ENCODE data around the gene E2F4.

Gene E2F4

DNA sequence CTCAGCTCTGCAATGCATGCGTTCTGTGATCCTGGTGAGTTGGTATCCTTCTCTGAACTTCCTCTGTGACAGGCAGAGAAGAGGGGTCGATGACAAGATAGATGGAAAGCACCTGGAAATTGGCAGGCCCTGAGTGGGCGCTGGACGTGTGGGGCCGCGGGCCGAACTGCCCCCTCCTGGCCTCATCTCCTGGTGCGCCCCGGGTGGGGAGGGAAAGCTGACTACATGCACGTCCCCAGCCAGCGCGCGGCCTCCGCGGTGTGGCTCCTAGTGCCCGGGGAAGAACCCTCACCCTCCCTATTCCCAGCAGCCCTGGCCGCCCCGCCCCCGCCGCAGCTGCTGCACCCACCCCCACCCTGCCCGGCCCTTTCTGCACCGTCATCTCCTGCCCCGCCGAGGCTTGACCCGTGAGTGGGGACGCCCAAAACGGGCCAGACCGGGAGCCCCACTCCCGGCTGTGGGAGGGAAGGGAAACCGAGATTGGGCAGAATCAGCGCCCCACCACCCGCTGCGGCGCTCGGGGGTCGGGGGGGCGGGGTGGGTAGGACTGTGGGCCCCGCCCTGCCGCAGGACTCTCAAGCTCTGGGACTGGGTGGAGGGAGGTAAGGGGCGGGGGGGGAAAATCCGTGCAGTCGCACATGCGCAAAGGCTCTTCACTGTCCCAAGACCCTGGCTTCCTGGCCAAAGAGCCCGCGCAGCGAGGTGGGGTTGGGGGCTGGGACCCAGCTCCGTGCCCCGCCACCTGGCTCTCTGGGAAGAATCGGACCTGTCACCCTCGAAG lies 21.6 kb upstream of the E2F4 start, which contains the start of gene NOL3:
TSS of gene NOL3 (plus strand) at position 371 of the 781 bp plus-strand sequence.
- DNase-seq (ENCODE audit: low read depth, low spot score): no peak
- H3K4me1 ChIP-seq (ENCODE audit: insufficient read depth, insufficient read length): peaks cover 13% of the 10 kb centered on the region
- no peak for TF ChIP-seq YY1 (IDR thresholded peaks at IDR 0.05; ENCODE audit: insufficient read depth, insufficient read length)
- no peak for TF ChIP-seq ZNF274 (IDR thresholded peaks at IDR 0.05; ENCODE audit: low read depth, low read length)
- no peak for TF ChIP-seq SUZ12 (IDR thresholded peaks at IDR 0.05; ENCODE audit: extremely low read depth, insufficient read depth, insufficient read length)
- H3K36me3 ChIP-seq (ENCODE audit: insufficient read depth, insufficient read length, low read length): peaks cover 3% of the 10 kb centered on the region
- H3K9me3 ChIP-seq (ENCODE audit: insufficient read depth, low read length): no peaks in the 10 kb centered on the region
- H3K27me3 ChIP-seq (ENCODE audit: insufficient read depth, insufficient read length): peaks cover 81% of the 10 kb centered on the region
- H3K4me3 ChIP-seq (ENCODE audit: insufficient read length, low read depth): peak within 1 kb of the TSS; percentile 75
- peak within 1 kb of the TSS; percentile 79 for H3K9ac ChIP-seq (ENCODE audit: insufficient read length, low read depth)

DNA sequence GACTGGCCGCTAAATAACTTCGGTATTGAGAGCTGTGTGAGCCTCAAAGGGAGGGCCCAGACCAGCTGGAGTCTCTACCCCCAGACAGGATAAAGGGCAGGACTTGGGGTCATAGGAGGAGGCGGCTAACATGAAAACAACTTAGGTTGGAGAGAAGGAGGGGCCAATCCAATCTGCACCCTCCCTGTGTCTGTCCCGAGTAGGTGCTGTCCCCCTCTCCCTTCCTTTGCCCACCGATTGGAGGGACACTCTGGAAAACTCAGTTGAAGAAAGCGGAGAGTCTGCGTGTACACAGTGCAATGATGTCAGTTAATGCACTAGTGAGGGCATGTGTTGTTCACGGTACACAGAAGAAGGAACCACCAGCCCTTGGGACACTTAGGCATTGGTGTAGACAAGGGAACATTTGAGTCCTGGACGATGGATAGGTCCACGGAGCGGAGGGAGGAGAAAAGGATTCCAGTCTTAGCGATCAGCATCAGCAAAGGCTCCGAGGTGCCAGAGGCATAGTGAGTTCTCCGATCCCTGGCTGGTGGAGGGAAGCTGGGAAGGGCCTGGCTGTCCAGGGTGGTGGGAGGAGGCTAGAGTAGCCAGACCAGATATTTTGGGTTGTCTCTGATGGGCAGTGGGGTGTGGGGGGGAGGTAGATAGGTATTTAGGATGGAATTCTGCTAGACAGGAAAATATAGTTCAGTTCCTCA lies 20.9 kb upstream of the E2F4 start:
- no peak for TF ChIP-seq SUZ12 (IDR thresholded peaks at IDR 0.05; ENCODE audit: extremely low read depth, insufficient read depth, insufficient read length)
- TF ChIP-seq YY1 (IDR thresholded peaks at IDR 0.05; ENCODE audit: insufficient read depth, insufficient read length): no peak
- TF ChIP-seq ZNF274 (IDR thresholded peaks at IDR 0.05; ENCODE audit: low read depth, low read length): no peak
- no peak for DNase-seq (ENCODE audit: low read depth, low spot score)
- H3K4me1 ChIP-seq (ENCODE audit: insufficient read depth, insufficient read length): peaks cover 13% of the 10 kb centered on the region
- peaks cover 7% of the 10 kb centered on the region for H3K36me3 ChIP-seq (ENCODE audit: insufficient read depth, insufficient read length, low read length)
- peak overlapping the region; percentile 75 for H3K4me3 ChIP-seq (ENCODE audit: insufficient read length, low read depth)
- no peaks in the 10 kb centered on the region for H3K9me3 ChIP-seq (ENCODE audit: insufficient read depth, low read length)
- peaks cover 81% of the 10 kb centered on the region for H3K27me3 ChIP-seq (ENCODE audit: insufficient read depth, insufficient read length)
- peak overlapping the region; percentile 77 for H3K9ac ChIP-seq (ENCODE audit: insufficient read length, low read depth)

DNA sequence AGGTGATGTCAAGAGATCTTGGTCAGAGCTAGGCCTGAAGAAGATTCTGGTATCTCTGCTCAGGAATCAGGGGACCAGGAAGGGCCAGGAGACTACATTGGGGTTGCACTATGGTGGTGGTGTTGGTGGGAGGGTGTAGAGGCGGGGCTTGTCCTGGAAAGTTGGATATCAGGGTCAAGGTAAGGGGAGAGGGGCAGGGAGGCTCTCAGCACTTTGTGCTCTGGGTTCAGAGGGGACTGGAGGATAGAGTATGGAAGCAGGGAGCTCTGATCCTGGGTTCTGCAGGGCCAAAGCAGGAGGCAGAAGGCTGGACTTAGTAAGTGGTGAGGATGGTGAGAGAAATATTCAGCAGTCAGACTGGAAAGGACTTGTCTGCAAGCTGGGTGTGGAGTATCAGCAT lies 18.6 kb upstream of the E2F4 start:
- H3K27me3 ChIP-seq (ENCODE audit: insufficient read depth, insufficient read length): peaks cover 80% of the 10 kb centered on the region
- no peak for TF ChIP-seq SUZ12 (IDR thresholded peaks at IDR 0.05; ENCODE audit: extremely low read depth, insufficient read depth, insufficient read length)
- no peak for TF ChIP-seq ZNF274 (IDR thresholded peaks at IDR 0.05; ENCODE audit: low read depth, low read length)
- no peak for TF ChIP-seq YY1 (IDR thresholded peaks at IDR 0.05; ENCODE audit: insufficient read depth, insufficient read length)
- H3K9ac ChIP-seq (ENCODE audit: insufficient read length, low read depth): peak overlapping the region; percentile 66
- peaks cover 24% of the 10 kb centered on the region for H3K4me1 ChIP-seq (ENCODE audit: insufficient read depth, insufficient read length)
- peak overlapping the region; percentile 34 for H3K4me3 ChIP-seq (ENCODE audit: insufficient read length, low read depth)
- no peak for DNase-seq (ENCODE audit: low read depth, low spot score)
- no peaks in the 10 kb centered on the region for H3K9me3 ChIP-seq (ENCODE audit: insufficient read depth, low read length)
- peaks cover 21% of the 10 kb centered on the region for H3K36me3 ChIP-seq (ENCODE audit: insufficient read depth, insufficient read length, low read length)

DNA sequence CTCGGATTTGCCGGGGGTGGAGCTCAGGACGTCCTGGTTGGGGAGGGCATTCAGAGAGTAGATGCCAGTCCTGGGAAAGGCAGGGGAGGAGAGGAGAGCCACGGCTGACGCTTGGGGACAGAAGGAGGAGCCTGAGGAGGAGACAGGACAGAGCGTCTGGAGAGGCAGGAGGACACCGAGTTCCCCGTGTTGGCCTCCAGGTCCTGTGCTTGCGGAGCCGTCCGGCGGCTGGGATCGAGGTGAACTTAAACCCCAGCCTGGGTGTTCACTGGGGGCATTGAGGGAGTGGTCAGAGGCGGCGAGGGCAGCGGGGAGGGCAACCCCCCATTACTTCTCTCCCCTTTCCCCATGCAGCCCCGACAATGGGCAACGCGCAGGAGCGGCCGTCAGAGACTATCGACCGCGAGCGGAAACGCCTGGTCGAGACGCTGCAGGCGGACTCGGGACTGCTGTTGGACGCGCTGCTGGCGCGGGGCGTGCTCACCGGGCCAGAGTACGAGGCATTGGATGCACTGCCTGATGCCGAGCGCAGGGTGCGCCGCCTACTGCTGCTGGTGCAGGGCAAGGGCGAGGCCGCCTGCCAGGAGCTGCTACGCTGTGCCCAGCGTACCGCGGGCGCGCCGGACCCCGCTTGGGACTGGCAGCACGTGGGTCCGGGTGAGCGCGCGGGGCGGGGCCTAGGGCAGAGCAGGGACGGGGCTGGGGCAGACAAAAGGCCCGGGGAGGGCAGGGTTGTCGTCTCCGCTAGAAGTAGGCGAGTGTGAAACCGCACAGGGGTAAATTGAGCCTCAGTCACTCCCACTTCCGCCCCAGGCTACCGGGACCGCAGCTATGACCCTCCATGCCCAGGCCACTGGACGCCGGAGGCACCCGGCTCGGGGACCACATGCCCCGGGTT lies 17.9 kb upstream of the E2F4 start:
- no peak for TF ChIP-seq YY1 (IDR thresholded peaks at IDR 0.05; ENCODE audit: insufficient read depth, insufficient read length)
- no peak for TF ChIP-seq ZNF274 (IDR thresholded peaks at IDR 0.05; ENCODE audit: low read depth, low read length)
- TF ChIP-seq SUZ12 (IDR thresholded peaks at IDR 0.05; ENCODE audit: extremely low read depth, insufficient read depth, insufficient read length): no peak
- peak overlapping the region; percentile 66 for H3K9ac ChIP-seq (ENCODE audit: insufficient read length, low read depth)
- DNase-seq (ENCODE audit: low read depth, low spot score): no peak
- H3K4me3 ChIP-seq (ENCODE audit: insufficient read length, low read depth): peak overlapping the region; percentile 34
- H3K4me1 ChIP-seq (ENCODE audit: insufficient read depth, insufficient read length): peaks cover 28% of the 10 kb centered on the region
- H3K9me3 ChIP-seq (ENCODE audit: insufficient read depth, low read length): no peaks in the 10 kb centered on the region
- peaks cover 80% of the 10 kb centered on the region for H3K27me3 ChIP-seq (ENCODE audit: insufficient read depth, insufficient read length)
- H3K36me3 ChIP-seq (ENCODE audit: insufficient read depth, insufficient read length, low read length): peaks cover 21% of the 10 kb centered on the region

DNA sequence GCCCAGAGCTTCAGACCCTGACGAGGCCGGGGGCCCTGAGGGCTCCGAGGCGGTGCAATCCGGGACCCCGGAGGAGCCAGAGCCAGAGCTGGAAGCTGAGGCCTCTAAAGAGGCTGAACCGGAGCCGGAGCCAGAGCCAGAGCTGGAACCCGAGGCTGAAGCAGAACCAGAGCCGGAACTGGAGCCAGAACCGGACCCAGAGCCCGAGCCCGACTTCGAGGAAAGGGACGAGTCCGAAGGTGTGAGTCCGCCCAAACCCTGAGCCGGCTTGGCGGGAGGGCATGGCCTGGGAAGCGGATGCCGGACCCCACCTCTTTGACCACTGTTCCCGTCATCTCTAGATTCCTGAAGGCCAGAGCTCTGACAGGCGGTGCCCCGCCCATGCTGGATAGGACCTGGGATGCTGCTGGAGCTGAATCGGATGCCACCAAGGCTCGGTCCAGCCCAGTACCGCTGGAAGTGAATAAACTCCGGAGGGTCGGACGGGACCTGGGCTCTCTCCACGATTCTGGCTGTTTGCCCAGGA lies 17.2 kb upstream of the E2F4 start:
- Histone ChIP-seq H3K9me3 (ENCODE audit: insufficient read depth, low read length) (no peaks in the 10 kb centered on the region), H3K27me3 (ENCODE audit: insufficient read depth, insufficient read length) (peaks cover 79% of the 10 kb centered on the region), H3K36me3 (ENCODE audit: insufficient read depth, insufficient read length, low read length) (peaks cover 26% of the 10 kb centered on the region), H3K4me1 (ENCODE audit: insufficient read depth, insufficient read length) (peaks cover 29% of the 10 kb centered on the region), H3K9ac (ENCODE audit: insufficient read length, low read depth) (peak overlapping the region; percentile 66), H3K4me3 (ENCODE audit: insufficient read length, low read depth) (peak overlapping the region; percentile 34)
- DNase-seq (ENCODE audit: low read depth, low spot score): no peak
- no peak for TF ChIP-seq ZNF274 (IDR thresholded peaks at IDR 0.05; ENCODE audit: low read depth, low read length)
- no peak for TF ChIP-seq YY1 (IDR thresholded peaks at IDR 0.05; ENCODE audit: insufficient read depth, insufficient read length)
- no peak for TF ChIP-seq SUZ12 (IDR thresholded peaks at IDR 0.05; ENCODE audit: extremely low read depth, insufficient read depth, insufficient read length)

DNA sequence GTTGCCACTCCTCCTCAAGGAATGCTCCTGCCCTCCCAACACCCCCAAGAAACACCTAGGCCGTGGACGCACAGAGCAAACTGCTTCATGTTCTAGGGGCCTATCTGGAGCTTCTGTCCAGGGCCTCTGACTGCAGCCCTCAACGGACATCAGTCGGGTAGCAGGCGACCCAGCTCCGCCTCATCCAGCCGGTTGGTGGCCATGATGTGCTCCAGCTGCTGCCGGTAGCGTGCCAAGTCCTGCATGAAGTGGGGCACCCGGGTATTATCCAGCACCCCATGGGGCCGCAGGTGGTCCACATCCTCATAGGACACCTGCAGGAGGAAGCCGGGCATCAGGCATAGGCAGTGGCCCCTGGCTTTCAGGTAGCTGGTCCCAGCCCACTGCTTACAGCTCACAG lies 15.3 kb upstream of the E2F4 start:
- Histone ChIP-seq H3K9me3 (ENCODE audit: insufficient read depth, low read length) (no peaks in the 10 kb centered on the region), H3K36me3 (ENCODE audit: insufficient read depth, insufficient read length, low read length) (peaks cover 38% of the 10 kb centered on the region), H3K4me3 (ENCODE audit: insufficient read length, low read depth) (no peak overlapping the region), H3K9ac (ENCODE audit: insufficient read length, low read depth) (no peak overlapping the region), H3K27me3 (ENCODE audit: insufficient read depth, insufficient read length) (peaks cover 75% of the 10 kb centered on the region), H3K4me1 (ENCODE audit: insufficient read depth, insufficient read length) (peaks cover 29% of the 10 kb centered on the region)
- no peak for TF ChIP-seq YY1 (IDR thresholded peaks at IDR 0.05; ENCODE audit: insufficient read depth, insufficient read length)
- DNase-seq (ENCODE audit: low read depth, low spot score): no peak

Data from NT2/D1 (cell line).